ENCODE measurements around the gene ARHGAP26.

Gene ARHGAP26

DNA sequence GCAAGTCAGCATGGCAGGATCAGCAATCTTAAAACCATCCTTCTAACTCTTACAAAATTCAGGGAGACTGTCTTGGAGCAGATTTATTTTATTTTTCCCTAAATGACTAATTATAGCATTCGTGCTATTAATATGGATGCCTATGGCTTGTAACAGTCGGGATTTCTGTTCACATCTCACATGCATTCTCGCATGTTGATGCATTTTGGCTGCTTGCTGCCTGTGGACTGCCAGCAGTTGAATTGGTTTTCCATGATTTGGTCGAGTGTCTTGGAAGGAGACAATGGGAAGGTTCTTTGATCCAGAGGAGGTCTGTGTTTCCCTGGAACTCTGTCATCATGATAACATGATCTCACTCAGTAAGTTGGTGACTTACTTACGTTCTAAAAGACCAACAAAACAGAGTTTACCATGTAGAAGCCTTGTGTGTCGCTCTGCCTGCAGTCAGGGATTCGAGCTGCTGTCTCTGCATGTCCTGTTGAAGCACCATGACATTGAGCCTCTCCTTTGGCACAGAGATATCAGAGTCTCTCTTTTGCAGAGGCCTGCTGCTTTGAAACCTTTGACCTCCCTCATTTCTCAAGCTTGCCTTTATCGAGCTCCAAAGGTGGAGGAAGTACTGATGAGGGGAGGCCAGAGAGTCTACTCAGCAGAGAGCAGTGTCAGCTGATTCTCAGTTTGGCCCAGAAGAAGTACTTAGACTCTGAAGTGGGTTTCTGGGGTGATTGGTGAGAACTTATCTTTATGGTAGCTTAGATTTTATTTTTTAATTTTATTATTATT lies 82.4 kb downstream of the ARHGAP26 start:
- DNase-seq: no peak

DNA sequence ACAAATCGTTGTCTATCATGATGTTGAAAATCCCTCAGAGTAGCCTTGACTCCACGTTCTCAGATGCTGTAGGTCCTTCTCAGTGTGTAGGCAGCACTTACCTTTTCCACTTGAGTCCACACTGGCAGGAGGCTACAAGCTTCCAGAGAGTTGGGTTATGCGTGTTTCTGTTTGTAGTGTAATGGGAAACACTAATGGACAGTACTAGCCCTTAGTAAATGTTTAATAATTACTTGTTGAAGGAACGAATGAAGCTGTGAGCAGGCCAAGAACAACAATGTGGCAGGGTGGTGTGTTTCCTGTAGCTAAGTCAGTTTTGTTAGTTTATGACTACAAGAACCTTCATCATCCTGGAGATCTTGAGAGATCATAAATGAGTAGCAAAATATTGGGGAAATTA lies 83.5 kb downstream of the ARHGAP26 start:
- no peak for DNase-seq

DNA sequence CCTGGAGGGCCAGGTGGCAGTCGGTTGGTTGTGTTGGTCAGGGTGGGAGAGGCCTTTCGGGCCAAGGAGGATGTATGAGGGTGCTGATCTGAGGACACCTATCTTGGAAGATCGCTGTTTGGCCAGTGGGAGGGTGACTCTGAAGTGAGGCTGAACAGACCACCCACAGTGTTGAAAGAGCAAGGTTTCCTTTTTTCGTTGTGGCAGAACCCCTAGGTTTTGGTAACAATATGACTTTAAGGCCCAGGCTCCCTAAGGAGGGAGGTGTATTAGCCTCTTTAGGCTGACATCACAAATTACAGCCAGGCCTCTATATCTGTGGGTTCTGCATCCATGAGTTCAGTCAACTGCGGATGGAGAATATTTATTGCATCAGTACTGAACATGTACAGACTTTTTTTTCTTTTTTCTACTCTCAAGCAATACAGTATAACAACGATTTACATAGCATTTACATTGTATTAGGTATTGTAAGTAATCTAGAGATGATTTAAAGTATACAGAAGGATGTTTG lies 86.1 kb downstream of the ARHGAP26 start:
- no peak for DNase-seq

DNA sequence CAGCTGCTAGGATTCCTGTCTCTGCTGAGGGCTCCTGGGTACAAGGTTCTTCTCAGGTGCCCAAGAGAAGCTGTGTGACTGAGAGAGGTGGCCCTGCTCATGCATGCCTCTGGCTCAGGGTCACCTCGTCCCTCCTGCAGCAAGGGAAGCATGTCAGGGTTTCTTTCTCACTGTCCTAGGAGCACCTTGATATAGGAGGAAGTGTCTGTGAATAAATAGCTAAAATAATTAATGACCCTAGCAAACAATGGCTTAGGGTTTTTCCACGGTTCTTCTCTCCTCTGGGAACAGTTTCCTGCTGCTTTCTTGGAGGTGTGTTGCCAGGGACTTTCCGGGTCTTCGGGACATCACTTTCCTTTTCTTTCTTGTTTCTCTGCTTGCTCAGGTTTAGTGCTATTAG lies 87.2 kb downstream of the ARHGAP26 start:
- DNase-seq: no peak

GRCh38 chr5:142859037-142859436 lies 88.9 kb downstream of the ARHGAP26 start:
- DNase-seq: no peak

DNA sequence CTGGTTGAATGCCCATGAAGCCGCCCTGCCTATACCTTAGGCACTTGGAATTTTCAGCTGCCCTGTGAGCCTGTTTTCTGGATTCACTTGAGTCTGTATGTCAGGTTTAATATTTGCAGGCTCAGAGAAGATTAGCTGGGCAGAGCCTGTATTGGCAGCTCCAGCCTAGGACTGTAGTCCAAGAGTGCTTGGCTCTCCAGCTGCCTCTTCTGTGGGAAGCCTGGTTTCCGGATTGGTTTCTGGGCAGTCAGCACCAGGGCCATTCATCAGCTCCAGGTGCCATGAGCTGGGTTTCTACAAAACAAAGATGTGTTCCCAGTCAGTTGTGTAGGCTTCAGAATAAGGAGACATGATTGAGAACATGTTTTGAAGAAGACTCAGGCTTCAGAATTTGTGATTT lies 90.1 kb downstream of the ARHGAP26 start:
- no peak for DNase-seq

- DNase-seq: no peak
These were observed 90.8 kb downstream of the ARHGAP26 start for GRCh38 chr5:142861011-142861410.

DNA sequence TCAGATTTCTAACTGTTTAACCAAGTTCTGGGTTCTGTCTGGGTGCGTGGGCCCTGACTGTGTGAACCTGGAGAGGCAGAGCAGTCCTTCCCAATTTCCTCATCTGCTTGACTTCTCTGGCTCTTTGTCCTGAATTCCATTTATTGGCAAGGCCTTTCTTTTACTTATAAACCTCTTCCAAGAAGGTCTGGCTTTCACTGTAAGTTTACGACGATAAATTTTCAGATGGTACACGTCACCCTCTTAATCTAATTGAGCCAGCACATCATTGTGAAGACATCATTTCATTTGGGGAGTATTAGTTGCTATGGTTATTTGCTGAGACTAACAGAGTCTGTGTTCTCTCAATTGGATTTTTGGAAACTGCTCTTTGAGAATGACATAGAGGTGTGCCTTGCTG lies 92.4 kb downstream of the ARHGAP26 start:
- no peak for DNase-seq

- DNase-seq: no peak
These were observed 93.7 kb downstream of the ARHGAP26 start for GRCh38 chr5:142863856-142864255.

- DNase-seq: no peak
These were observed 94.4 kb downstream of the ARHGAP26 start for GRCh38 chr5:142864290-142865260.

- no peak for DNase-seq
These were observed 95.5 kb downstream of the ARHGAP26 start for GRCh38 chr5:142865631-142866030.

GRCh38 chr5:142866563-142867275 lies 96.5 kb downstream of the ARHGAP26 start:
- DNase-seq: peak; percentile 42 to 59

DNA sequence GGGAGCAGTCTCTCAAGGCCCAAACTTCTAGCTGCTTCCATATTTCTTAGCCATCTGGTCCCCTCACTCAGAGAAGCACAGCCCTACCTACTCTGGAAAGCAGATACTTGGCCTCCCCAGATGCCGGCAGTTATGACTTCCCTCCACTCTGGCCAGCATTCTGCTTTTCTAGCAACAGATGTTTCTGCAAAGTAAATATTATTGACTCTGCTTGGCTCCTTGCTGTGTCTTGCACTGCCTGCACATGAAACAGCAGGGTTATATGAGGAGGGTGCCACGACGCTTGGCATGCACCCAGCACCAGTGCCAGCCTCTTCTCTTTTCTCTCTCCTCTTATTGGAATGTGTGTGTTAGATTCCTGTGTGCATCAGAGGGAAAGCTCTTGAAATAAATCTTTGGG lies 99.7 kb downstream of the ARHGAP26 start:
- DNase-seq: no peak

- DNase-seq: no peak
These were observed 100.6 kb downstream of the ARHGAP26 start for GRCh38 chr5:142870532-142871362.

DNA sequence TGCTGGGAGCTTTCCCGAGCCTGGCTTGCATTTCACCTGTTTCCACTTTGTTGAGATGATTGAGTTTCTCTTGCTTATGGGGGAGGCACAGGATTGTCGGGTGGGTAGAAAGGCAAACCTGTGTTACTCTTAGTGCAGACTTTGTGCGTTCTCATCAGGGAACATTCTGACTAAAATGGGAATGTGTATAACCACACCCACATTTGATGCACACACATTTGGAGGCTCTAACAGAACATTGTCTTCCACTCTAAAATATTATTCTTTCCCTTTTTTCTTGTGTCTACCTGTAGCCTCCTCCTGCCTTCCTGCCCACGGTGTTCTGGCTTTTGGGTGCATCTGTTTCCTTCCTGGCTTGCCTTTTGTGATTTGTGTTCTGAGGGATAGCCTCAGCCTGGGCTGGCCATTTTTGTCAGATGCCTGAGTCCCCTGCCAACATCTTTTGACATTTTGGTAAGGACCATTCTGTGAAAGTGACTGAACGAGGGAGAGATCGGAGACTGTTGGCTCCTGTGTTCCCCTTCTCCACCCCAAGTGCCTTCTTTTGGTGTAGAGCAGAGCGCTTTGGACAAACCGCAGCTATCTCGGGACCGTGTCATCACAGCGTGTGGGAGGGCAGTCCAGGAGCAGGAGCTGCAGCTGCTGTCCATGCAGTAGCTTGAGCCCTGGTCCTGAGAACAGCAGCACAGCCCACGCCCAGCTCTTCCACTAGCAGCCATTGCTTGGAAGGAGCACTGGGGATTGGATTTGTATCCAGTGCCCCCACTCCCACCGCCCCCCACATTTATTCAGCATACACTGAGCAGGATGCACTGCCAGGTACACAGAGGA lies 101.4 kb downstream of the ARHGAP26 start:
- DNase-seq: peak; percentile 32 to 67

GRCh38 chr5:142872217-142872616 lies 102.0 kb downstream of the ARHGAP26 start:
- DNase-seq: no peak

GRCh38 chr5:142872795-142873194 lies 102.6 kb downstream of the ARHGAP26 start:
- peak in 1 of 2 donors; percentile 55 for DNase-seq

DNA sequence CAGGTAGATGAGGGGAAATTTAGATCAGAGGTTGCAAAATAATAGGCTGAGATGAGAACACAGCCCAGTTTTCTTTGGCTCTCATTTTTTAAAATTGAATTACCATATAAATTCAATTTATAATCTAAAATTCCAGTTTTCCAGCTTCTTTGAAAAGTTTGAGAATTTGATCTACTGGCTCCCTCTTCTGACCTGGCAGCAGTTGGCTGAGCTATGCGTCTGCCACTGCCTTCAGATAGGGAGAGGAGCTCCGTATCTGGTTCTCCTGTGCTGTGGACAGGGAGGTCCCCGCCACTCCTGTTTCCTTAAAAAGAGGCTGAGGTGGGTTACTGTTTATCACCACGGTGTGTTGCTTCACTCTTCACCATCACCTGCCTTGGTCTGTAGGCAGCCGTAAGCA lies 103.7 kb downstream of the ARHGAP26 start:
- DNase-seq: no peak

DNA sequence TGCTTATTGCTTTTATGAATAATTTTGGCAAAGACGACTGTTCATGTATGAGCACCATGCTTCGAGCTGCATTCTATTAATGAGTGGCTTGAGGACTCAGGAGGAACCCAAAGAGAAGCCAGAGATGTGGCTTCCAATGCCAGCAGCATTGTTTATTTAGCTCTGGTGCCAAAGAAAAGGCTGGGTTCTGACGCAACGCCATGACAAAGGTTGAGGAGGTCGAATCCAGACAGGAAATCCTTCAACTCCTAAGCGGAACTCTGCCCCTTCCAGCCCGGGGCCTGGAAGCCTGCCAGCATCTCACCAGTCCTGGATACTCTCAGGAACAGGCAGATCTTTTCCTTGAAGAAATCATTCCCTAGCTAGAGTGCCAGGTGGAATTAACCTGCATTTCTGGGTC lies 104.4 kb downstream of the ARHGAP26 start:
- no peak for DNase-seq

DNA sequence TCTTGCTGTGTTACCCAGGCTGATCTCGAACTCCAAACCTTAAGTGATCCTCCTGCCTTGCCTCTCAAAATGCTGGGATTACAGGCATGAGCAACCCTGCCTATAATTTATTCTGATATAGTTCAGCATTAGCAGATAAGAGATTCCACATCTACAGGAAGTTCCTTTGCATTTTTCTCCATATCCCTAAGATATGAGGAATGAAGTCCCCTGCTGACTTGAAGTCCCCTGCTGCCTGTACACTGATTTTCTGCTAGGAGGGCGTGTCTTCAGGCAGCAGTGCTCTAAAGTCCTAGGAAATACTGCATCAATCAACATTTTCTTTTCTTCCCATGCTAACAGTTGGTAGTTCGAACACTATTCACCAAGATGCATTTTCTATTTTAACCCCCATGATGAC lies 105.8 kb downstream of the ARHGAP26 start:
- no peak for DNase-seq

DNA sequence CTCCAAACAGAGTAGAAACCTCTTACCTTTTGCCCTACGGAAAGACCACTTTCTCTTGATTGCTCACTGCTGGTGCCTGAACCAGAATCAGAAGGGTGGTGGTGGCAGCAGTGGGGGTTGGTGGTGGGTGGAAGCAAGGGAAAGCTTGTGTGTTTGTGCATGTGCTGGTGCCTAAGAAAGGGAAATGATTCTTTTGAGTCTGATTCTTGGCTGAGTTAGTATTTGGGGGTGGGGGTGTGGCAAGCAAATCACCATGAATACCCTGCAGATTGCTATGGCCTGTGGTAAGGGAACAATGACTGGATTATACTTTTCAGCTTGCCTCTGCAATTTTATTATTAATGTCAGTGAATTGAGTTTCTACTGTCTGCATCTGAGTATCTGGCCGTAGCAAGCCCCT lies 106.6 kb downstream of the ARHGAP26 start:
- peak in 1 of 2 donors; percentile 29 for DNase-seq

Measured in inflammatory macrophage treated with lipopolysaccharide for 1 hour (primary cell).